H1 (cell line): ENCODE data around the gene PAX6. TPM values are rescaled to one million over a fixed set of nuclear protein-coding genes. Genes with fewer than 3 reads are reported as not detected.

ENCODE experiments used
- CTCF ChIA-PET: fragments of 300-600 bp; sonication (Branson Sonifier 250); formaldehyde crosslinking; loops from one replicate; lab custom pipeline; 2021; ENCODE audit not compliant: partially characterized antibody; lab: Charles Lee
- POLR2A ChIA-PET: fragments of 300-600 bp; sonication (Branson Sonifier 250); formaldehyde crosslinking; loops from one replicate; lab custom pipeline; 2021; ENCODE audit warnings: inconsistent platforms; ENCODE audit not compliant: partially characterized antibody; lab: Charles Lee
- DNase-seq, 2 experiments: peaks; one replicate each; pipeline versions ENCODE4 v3.0.0 to v3.0.0-alpha.2; 2010 to 2022; ENCODE audit warnings: low spot score in 2 of 2, low read depth in 1 of 2, mixed read lengths in 1 of 2
- FAIRE-seq: peaks from 2 replicates; lab custom pipeline; 2011; peaks lifted over from hg19 to GRCh38; lab: Jason Lieb, UNC
- H2AFZ ChIP-seq: 2 replicates; pipeline ENCODE4 v1.8.1; 2012; ENCODE audit warnings: low read length, inconsistent platforms
- H2AK5ac ChIP-seq: 2 replicates; pipeline ENCODE4 v1.6.1; 2013; ENCODE audit warnings: low read depth, low read length
- H2BK120ac ChIP-seq: replicated peaks from 2 replicates; pipeline ENCODE3; 2013; ENCODE audit warnings: low read depth, low read length, inconsistent platforms
- H2BK12ac ChIP-seq: 2 replicates; pipeline ENCODE4 v1.6.1; 2013; ENCODE audit warnings: low read depth, low read length
- H2BK15ac ChIP-seq: 2 replicates; pipeline ENCODE4 v1.6.1; 2013; ENCODE audit warnings: low read length
- H2BK20ac ChIP-seq: 2 replicates; pipeline ENCODE4 v1.6.1; 2013; ENCODE audit warnings: low read length
- H2BK5ac ChIP-seq: 2 replicates; pipeline ENCODE4 v1.6.1; 2013; ENCODE audit warnings: low read depth, low read length
- H3K14ac ChIP-seq: 2 replicates; pipeline ENCODE4 v1.6.1; 2013; ENCODE audit warnings: inconsistent platforms; ENCODE audit not compliant: insufficient read length
- H3K18ac ChIP-seq: 2 replicates; pipeline ENCODE4 v1.6.1; 2013; ENCODE audit warnings: low read length; ENCODE audit errors: extremely low read depth
- H3K23ac ChIP-seq: 2 replicates; pipeline ENCODE4 v1.6.1; 2013; ENCODE audit warnings: inconsistent platforms; ENCODE audit not compliant: insufficient read length
- H3K23me2 ChIP-seq: 2 replicates; pipeline ENCODE4 v1.6.1; 2013; ENCODE audit warnings: low read depth, low read length
- H3K27ac ChIP-seq: 2 replicates; pipeline ENCODE4 v1.6.1; 2011; ENCODE audit warnings: low read depth, low read length, inconsistent platforms
- H3K27me3 ChIP-seq, 4 experiments: replicated peaks in 1 of 4; 1 replicate in 1 of 4; 2 replicates in 3 of 4; pipeline versions ENCODE4 v1.6.1 to v1.8.1; 2011 to 2013; ENCODE audit warnings: low read length in 3 of 4, mild to moderate bottlenecking in 3 of 4, inconsistent platforms in 2 of 4, mixed read lengths in 2 of 4, moderate library complexity in 1 of 4; ENCODE audit not compliant: control insufficient read depth in 3 of 4, insufficient read depth in 3 of 4; ENCODE audit errors: extremely low read depth in 1 of 4
- H3K36me3 ChIP-seq, 4 experiments: 2 replicates each; pipeline versions ENCODE4 v1.6.1 to v1.8.1; 2011 to 2013; ENCODE audit warnings: mild to moderate bottlenecking in 4 of 4, low read length in 3 of 4, moderate library complexity in 2 of 4, control low read depth in 1 of 4, inconsistent platforms in 1 of 4; ENCODE audit not compliant: insufficient read depth in 4 of 4, control insufficient read depth in 2 of 4
- H3K4ac ChIP-seq: replicated peaks from 2 replicates; pipeline ENCODE3; 2013; ENCODE audit warnings: low read length, low read depth, mixed read lengths, inconsistent platforms; ENCODE audit not compliant: insufficient read length
- H3K4me1 ChIP-seq, 4 experiments: replicated peaks in 1 of 4; 1 replicate in 1 of 4; 2 replicates in 3 of 4; pipeline versions ENCODE4 v1.6.1 to v1.8.1; 2011 to 2013; ENCODE audit warnings: low read length in 3 of 4, inconsistent platforms in 2 of 4, mixed read lengths in 1 of 4; ENCODE audit not compliant: insufficient read depth in 4 of 4, control insufficient read depth in 3 of 4
- H3K4me2 ChIP-seq, 2 experiments: 2 replicates each; pipeline versions ENCODE4 v1.6.1 to v1.8.1; 2011 to 2013; ENCODE audit warnings: low read depth in 2 of 2, low read length in 2 of 2, control low read depth in 1 of 2, inconsistent platforms in 1 of 2, mild to moderate bottlenecking in 1 of 2; ENCODE audit not compliant: insufficient read depth in 1 of 2
- H3K4me3 ChIP-seq, 4 experiments: fragments of 200-600, 300-600 bp in 1 of 4; sonication (generic), shearing (Covaris generic), sonication (Bioruptor Twin) in 1 of 4; 2 replicates each; pipeline versions ENCODE4 v1.5.1 to v1.8.1; 2011 to 2016; ENCODE audit warnings: low read length in 4 of 4, low read depth in 3 of 4, control low read depth in 2 of 4, inconsistent platforms in 2 of 4, mild to moderate bottlenecking in 2 of 4, mixed read lengths in 1 of 4, moderate library complexity in 1 of 4; ENCODE audit not compliant: insufficient read depth in 2 of 4; ENCODE audit errors: extremely low read depth in 1 of 4
- H3K56ac ChIP-seq: replicated peaks from 2 replicates; pipeline ENCODE3; 2013; ENCODE audit warnings: low read depth, mild to moderate bottlenecking, mixed read lengths, low read length, inconsistent platforms; ENCODE audit not compliant: insufficient read length
- H3K79me1 ChIP-seq: 2 replicates; pipeline ENCODE4 v1.6.1; 2013; ENCODE audit warnings: low read depth, low read length, control low read depth
- H3K79me2 ChIP-seq, 2 experiments: 2 replicates each; pipeline versions ENCODE4 v1.6.1 to v1.8.1; 2012 to 2013; ENCODE audit warnings: low read length in 2 of 2, mild to moderate bottlenecking in 2 of 2, inconsistent platforms in 1 of 2; ENCODE audit not compliant: insufficient read depth in 2 of 2, control insufficient read depth in 1 of 2
- H3K9ac ChIP-seq, 4 experiments: replicated peaks in 1 of 4; 1 replicate in 1 of 4; 2 replicates in 3 of 4; pipeline versions ENCODE4 v1.6.1 to v1.8.1; 2011 to 2013; ENCODE audit warnings: low read depth in 3 of 4, low read length in 3 of 4, control low read depth in 2 of 4, mild to moderate bottlenecking in 2 of 4, moderate library complexity in 2 of 4, inconsistent platforms in 1 of 4; ENCODE audit errors: extremely low read depth in 1 of 4
- H3K9me3 ChIP-seq, 2 experiments: 2 replicates each; pipeline versions ENCODE4 v1.6.1 to v1.8.1; 2012 to 2013; ENCODE audit warnings: mild to moderate bottlenecking in 2 of 2, moderate library complexity in 2 of 2, control low read depth in 1 of 2, inconsistent platforms in 1 of 2, low read depth in 1 of 2, low read length in 1 of 2, mixed read lengths in 1 of 2; ENCODE audit not compliant: insufficient read depth in 2 of 2
- H4K20me1 ChIP-seq, 2 experiments: replicated peaks in 1 of 2; 2 replicates each; pipeline versions ENCODE3 to v1.8.1; 2011 to 2013; ENCODE audit warnings: inconsistent platforms in 2 of 2, low read length in 2 of 2, mild to moderate bottlenecking in 1 of 2; ENCODE audit not compliant: insufficient read depth in 2 of 2, control insufficient read depth in 1 of 2
- H4K5ac ChIP-seq: 2 replicates; pipeline ENCODE4 v1.6.1; 2013; ENCODE audit warnings: low read length, low read depth, mixed read lengths, inconsistent platforms; ENCODE audit not compliant: insufficient read length
- H4K8ac ChIP-seq: 2 replicates; pipeline ENCODE4 v1.8.0; 2013; ENCODE audit warnings: mild to moderate bottlenecking, moderate library complexity, low read length, inconsistent platforms; ENCODE audit not compliant: insufficient read depth; ENCODE audit errors: extremely low read depth
- H4K91ac ChIP-seq: replicated peaks from 2 replicates; pipeline ENCODE3; 2013; ENCODE audit warnings: low read length, mixed read lengths, inconsistent platforms; ENCODE audit not compliant: insufficient read length
- ATF2 ChIP-seq: IDR thresholded peaks from 2 replicates; pipeline ENCODE4 v1.6.1; 2012; ENCODE audit warnings: low read length, inconsistent platforms
- EZH2 ChIP-seq: fragments of 200-600 bp; sonication (generic); IDR thresholded peaks from 2 replicates; pipeline ENCODE4 v1.7.1; 2012; ENCODE audit warnings: low read depth, mild to moderate bottlenecking, moderate library complexity, low read length, inconsistent platforms; ENCODE audit not compliant: severe bottlenecking
- GABPA ChIP-seq: IDR thresholded peaks from 2 replicates; pipeline ENCODE4 v1.6.1; 2011; ENCODE audit warnings: mild to moderate bottlenecking, low read length, moderate library complexity, borderline replicate concordance; ENCODE audit not compliant: insufficient read depth
- KDM4A ChIP-seq: IDR thresholded peaks from one replicate; pipeline ENCODE4 v1.7.1; 2012; ENCODE audit warnings: low read depth, mild to moderate bottlenecking, moderate library complexity, low read length, inconsistent platforms; ENCODE audit not compliant: severe bottlenecking
- MAFK ChIP-seq: IDR thresholded peaks from 2 replicates; pipeline ENCODE4 v1.6.1; 2012; ENCODE audit warnings: low read depth, mild to moderate bottlenecking, improper control_type of control experiment, low read length
- MAX ChIP-seq: IDR thresholded peaks from 2 replicates; pipeline ENCODE4 v1.6.1; 2012; ENCODE audit warnings: inconsistent platforms
- RBBP5 ChIP-seq: IDR thresholded peaks from 2 replicates; pipeline ENCODE4 v1.7.1; 2012; ENCODE audit warnings: low read depth, mild to moderate bottlenecking, inconsistent platforms, low read length, moderate library complexity, borderline replicate concordance
- TCF12 ChIP-seq: IDR thresholded peaks from 2 replicates; pipeline ENCODE4 v1.6.1; 2011; ENCODE audit warnings: low read depth, mild to moderate bottlenecking, low read length
- YY1 ChIP-seq: IDR thresholded peaks from 2 replicates; pipeline ENCODE4 v1.6.1; 2011; ENCODE audit warnings: low read depth, mild to moderate bottlenecking, low read length
- WGBS, 2 experiments: shearing (Covaris generic) in 1 of 2; methylation state at CpG; one replicate each; pipeline versions ENCODE4 v1.1.6 to v1.1.7; 2013 to 2015; ENCODE audit warnings: low lambda C conversion rate in 2 of 2, mixed read lengths in 2 of 2, inconsistent platforms in 1 of 2, low coverage in 1 of 2, missing lambda C conversion rate in 1 of 2; ENCODE audit not compliant: insufficient replicate concordance in 2 of 2, insufficient coverage in 1 of 2, insufficient read length in 1 of 2; ENCODE audit errors: extremely low coverage in 1 of 2, missing lambda C conversion rate in 1 of 2; 5-methylcytosine and 5-hydroxymethylcytosine counted together
- polyA plus RNA-seq, 7 experiments: library from polyadenylated mRNA; depleted of rRNA in 3 of 7; stranded (reverse) in 5 of 7; unstranded in 2 of 7; fragments of >200 nt in 5 of 7; fragments of 200-250 nt in 2 of 7; gene quantifications; 1 replicate in 5 of 7; 2 replicates in 1 of 7; 4 replicates in 1 of 7; pipeline versions ENCODE4 v1.2.1 to v1.2.3, GENCODE V29; 2011 to 2013; ENCODE audit warnings: missing spikeins in 2 of 7, mixed read lengths in 2 of 7
- total RNA-seq: library from RNA; stranded (reverse); fragmentation: NEBNext Ultra II Directional; extraction: Animal tissue kit (Norgen Biotek cat#: 25700); gene quantifications from 2 replicates; pipeline ENCODE4 v1.2.1, GENCODE V29; 2021

Gene PAX6
- total and polyA plus RNA-seq, 2 of the 8 experiments (the other 6 are each of a cell fraction or from before 2014, with no cell fraction given) = 0.30 to 0.65 TPM

DNA sequence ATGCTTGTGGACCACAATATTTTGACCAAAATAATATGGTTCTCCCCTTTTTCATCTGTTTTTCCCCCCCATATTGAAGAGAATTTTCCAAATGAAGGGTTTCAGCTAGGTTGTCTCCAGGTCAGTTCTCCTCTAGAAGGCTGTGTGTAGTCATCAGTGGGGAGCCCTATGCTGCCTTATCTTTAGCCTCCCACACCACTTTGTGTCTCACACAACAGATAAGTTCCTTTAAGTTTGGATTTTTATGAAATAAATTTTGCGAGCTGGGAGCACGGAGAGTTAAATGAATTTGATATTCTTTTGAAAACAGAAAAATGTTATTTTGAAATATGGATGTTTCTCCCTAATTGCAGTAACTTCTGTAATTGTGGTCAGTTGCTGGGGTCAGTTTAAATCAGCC, 28.9 kb downstream of the PAX6 start:
- H4K91ac ChIP-seq = no peak overlapping the region
- H3K23ac ChIP-seq = no peak overlapping the region
- no peak overlapping the region for H3K9ac ChIP-seq
- no peak overlapping the region for H4K5ac ChIP-seq
- H3K56ac ChIP-seq = no peak overlapping the region
- FAIRE-seq (no peak), DNase-seq (no peak)
- no peak overlapping the region for H2BK120ac ChIP-seq
- no peaks in the 10 kb centered on the region for H3K9me3 ChIP-seq
- no peak overlapping the region for H2BK20ac ChIP-seq
- no peak overlapping the region for H3K4ac ChIP-seq
- no peak overlapping the region for H2AFZ ChIP-seq
- no peaks in the 10 kb centered on the region for H3K79me2 ChIP-seq
- no peak overlapping the region for H3K18ac ChIP-seq
- 100% methylated on average over 2 of the region's 2 CpGs; no CpG with 5 or more reads in 1 of the 2 experiments for WGBS, 2 experiments
- H3K36me3 ChIP-seq = no peaks in the 10 kb centered on the region
- no peaks in the 10 kb centered on the region for H4K20me1 ChIP-seq
- no peak overlapping the region for H2AK5ac ChIP-seq
- no peak overlapping the region for H3K4me2 ChIP-seq
- H3K14ac ChIP-seq = no peak overlapping the region
- no peak overlapping the region for H2BK5ac ChIP-seq
- H3K23me2 ChIP-seq = no peaks in the 10 kb centered on the region
- no peak for TF ChIP-seq GABPA
- no peak for TF ChIP-seq ATF2
- TF ChIP-seq RBBP5 = no peak
- no peak for TF ChIP-seq MAX
- TF ChIP-seq KDM4A = no peak
- no peak for TF ChIP-seq YY1
- no peak for TF ChIP-seq MAFK
- no peak for TF ChIP-seq TCF12
- TF ChIP-seq EZH2 = no peak
- no peak overlapping the region for H2BK15ac ChIP-seq
- H4K8ac ChIP-seq = no peak overlapping the region
- ChIA-PET CTCF (no interaction called here), POLR2A (no interaction called here)
- peaks cover 2% of the 10 kb centered on the region; the same call in 1 of the 2 replicates for H3K79me1 ChIP-seq
- H2BK12ac ChIP-seq = no peak overlapping the region
- H3K4me1 ChIP-seq = peaks cover 0 to 3% (median 2%) of the 10 kb centered on the region in 4 experiments; a peak in 1 of 7 replicates
- H3K4me3 ChIP-seq = no peak overlapping the region
- no peak overlapping the region for H3K27ac ChIP-seq
- H3K27me3 ChIP-seq = no peaks in the 10 kb centered on the region; a peak in 1 of 7 replicates
